Globus pallidus (tissue), 1 donor: ENCODE results near the gene RBBP5.

ENCODE experiments used
- DNase-seq: peaks from one replicate; pipeline ENCODE4 v3.0.0-alpha.2; 2015; ENCODE audit warnings: low spot score

The RBBP5 gene

GRCh38 chr1:205074084-205074483 lies 47.7 kb downstream of the RBBP5 start:
- no peak for DNase-seq

DNA sequence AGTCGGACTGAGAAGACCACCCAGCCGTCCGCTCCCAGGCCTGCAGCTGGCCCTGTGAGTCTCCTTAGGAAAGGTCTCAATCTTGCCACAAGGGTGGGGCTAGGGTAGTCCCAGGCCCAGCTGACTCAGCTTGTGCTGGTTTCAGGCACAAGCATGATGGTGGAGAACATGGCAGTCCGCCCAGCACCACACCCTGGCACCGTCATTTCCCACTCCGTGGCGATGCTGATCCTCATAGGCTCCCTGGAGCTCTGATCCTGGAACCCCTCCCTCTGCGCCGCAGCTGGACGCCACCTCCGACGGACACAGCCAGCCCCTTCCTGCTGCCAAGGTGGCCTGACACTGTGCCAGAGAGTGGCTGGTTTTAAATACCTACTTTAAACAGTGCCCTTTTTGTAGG lies 48.3 kb downstream of the RBBP5 start:
- DNase-seq, result no peak

- DNase-seq, result no peak
Observed at GRCh38 chr1:205072881-205073280, 48.9 kb downstream of the RBBP5 start.

DNA sequence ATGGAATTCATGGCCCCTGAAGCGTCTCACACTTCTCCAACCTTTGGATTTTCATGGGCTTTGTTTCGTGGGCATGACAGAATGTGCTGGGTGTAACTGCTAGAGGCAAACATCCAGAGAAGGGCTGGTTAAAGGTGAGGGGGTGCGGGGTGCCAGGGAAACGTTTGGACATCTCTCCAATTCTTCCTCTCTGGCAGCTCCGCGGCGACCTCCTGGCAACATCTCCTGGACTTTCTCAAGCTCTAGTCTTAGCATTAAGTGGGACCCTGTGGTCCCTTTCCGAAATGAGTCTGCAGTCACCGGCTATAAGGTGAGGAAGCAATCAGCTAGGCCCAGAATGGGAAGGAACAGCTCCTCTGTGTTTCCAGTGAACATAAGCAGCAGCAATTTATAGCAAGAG lies 49.5 kb downstream of the RBBP5 start:
- DNase-seq, result no peak

DNA sequence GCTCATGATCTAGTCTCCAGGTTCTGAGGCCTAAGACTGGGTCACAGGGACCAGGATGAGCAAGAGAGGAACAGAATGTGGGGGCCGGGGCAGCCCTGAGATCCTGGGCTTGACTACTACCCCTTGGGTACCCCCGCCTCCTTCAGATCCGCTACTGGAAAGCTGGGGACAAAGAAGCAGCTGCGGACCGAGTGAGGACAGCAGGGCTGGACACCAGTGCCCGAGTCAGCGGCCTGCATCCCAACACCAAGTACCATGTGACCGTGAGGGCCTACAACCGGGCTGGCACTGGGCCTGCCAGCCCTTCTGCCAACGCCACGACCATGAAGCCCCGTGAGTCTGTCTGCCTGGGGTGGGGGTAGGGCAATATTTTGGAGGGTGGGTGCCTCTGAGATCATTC lies 50.0 kb downstream of the RBBP5 start:
- peak; percentile 68 for DNase-seq

DNA sequence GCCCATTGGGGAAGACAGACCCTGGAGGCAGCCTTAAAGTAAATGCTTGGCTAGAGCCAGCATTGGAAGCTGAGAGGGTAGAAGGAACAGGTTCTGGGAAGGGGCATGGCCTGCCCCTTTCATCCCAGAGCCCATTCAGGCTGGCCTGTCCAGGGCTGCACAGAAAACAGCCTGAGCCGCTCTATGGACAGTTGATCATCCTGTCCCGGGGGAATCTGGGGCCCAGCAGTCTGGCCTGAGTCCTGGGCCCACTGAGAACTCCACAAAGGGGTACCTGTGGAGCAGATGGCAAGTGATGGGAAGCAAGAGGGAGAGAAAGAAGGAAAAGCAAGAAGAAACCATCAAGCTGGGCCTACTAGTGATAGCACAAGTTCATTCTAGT lies 50.8 kb downstream of the RBBP5 start:
- no peak for DNase-seq

DNA sequence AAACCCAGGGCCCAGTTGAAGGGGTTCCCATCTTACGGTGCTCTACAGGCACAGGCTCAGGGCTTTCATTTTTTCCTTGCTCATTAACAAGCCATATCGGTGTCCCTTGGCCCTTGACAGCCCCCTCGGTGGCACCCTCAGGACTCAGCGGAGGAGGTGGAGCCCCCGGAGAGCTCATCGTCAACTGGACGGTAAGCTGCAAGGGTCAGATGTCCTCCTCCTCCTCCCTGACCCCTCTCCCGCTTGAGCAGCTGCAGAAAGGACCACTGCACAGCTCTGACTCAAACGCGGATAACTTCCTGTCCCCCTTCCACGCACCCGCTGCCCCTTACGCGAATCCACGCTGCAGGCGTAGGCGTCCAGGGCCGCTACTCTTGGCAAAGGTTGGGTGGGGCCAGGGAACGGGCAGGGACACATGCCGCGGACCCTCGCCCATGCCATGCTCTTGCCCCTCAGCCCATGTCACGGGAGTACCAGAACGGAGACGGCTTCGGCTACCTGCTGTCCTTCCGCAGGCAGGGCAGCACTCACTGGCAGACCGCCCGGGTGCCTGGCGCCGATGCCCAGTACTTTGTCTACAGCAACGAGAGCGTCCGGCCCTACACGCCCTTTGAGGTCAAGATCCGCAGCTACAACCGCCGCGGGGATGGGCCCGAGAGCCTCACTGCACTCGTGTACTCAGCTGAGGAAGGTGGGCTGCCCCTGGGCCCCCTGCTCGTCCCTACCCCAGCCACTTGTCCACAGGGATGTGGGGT lies 52.2 kb downstream of the RBBP5 start:
- DNase-seq, result no peak

GRCh38 chr1:205068457-205069040 lies 53.2 kb downstream of the RBBP5 start:
- DNase-seq, result no peak

DNA sequence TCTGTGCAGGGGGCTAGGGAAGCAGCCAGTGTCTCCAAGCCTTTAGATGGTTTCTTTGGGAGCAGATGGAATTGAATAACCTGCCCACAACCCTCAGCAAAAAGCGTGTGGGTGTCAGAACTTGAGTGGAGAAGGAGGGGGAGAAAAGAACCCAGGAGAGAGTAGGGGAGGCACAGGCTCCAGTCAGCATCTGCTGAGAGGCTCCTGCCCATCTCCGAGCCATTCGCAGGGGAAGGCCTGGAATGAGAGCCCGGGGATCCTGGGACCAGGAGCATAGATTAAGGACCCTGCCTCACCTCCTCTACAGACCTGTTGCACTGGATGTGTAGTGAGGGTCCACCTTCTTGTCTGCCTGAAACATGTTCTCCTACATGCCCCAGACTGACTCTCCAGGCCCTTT lies 53.8 kb downstream of the RBBP5 start:
- DNase-seq, result no peak

DNA sequence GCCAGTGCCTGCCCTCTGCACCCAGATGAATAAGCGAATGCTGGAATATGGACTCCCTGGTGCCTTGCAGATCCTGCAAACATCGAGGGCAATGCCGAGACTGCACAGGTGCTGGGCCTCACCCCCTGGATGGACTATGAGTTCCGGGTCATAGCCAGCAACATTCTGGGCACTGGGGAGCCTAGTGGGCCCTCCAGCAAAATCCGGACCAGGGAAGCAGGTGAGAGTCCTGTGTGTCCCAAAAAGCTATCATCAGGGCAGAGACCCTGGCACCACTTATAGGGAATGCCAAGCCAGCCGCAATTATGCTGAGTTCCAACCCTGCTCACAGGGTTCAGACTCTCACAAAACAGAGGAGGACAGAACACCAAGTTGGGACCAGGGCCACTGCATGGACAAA lies 54.7 kb downstream of the RBBP5 start:
- no peak for DNase-seq

GRCh38 chr1:205066141-205066818 lies 55.5 kb downstream of the RBBP5 start:
- DNase-seq, result no peak

GRCh38 chr1:205065666-205066065 lies 56.1 kb downstream of the RBBP5 start:
- no peak for DNase-seq

DNA sequence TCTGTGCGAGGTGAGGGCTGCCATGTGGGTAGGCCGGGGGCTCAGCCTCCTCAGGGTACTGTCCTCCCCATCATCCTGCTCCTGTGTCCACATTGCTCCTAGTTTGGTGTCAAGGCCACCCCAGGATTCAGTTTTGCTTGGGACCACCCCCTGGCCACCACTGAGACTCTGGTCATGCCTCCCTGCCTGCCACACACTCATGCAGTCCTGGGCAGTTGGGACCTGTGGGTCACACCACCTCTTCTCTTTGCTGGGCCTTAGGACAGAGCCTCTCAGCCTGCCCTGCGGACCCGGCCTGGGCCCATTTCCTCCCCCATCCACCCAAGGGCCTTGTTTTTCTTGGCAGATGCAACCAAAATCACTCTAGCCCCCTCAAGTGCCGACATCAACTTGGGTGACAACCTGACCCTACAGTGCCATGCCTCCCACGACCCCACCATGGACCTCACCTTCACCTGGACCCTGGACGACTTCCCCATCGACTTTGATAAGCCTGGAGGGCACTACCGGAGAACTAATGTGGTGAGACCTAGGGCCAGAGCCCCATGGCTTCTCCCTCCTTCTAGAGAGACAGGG lies 56.9 kb downstream of the RBBP5 start:
- DNase-seq, result no peak

GRCh38 chr1:205064301-205064700 lies 57.5 kb downstream of the RBBP5 start:
- DNase-seq, result no peak

GRCh38 chr1:205062895-205063294 lies 58.9 kb downstream of the RBBP5 start:
- DNase-seq, result no peak

GRCh38 chr1:205062319-205062718 lies 59.5 kb downstream of the RBBP5 start:
- DNase-seq, result no peak

- DNase-seq, result peak; percentile 86
Observed at GRCh38 chr1:205061665-205062069, 60.1 kb downstream of the RBBP5 start.

DNA sequence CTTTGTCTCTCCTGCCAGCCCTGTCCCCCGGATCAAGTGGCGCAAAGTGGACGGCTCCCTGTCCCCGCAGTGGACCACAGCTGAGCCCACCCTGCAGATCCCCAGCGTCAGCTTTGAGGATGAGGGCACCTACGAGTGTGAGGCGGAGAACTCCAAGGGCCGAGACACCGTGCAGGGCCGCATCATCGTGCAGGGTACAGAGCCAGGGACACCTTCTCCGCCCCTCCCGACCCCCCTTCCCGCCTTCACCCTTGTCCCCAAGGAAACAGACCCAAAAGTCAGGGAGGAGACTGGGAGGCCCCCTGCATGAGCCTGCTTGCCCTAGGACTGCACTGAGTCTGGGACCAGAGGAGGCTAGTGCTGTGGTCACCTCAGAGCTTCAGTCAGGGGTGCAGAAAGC lies 60.6 kb downstream of the RBBP5 start:
- no peak for DNase-seq

GRCh38 chr1:205060746-205061145 lies 61.0 kb downstream of the RBBP5 start:
- no peak for DNase-seq

GRCh38 chr1:205059660-205060059 lies 62.1 kb downstream of the RBBP5 start:
- no peak for DNase-seq

- DNase-seq, result no peak
Observed at GRCh38 chr1:205058853-205059252, 62.9 kb downstream of the RBBP5 start.

DNA sequence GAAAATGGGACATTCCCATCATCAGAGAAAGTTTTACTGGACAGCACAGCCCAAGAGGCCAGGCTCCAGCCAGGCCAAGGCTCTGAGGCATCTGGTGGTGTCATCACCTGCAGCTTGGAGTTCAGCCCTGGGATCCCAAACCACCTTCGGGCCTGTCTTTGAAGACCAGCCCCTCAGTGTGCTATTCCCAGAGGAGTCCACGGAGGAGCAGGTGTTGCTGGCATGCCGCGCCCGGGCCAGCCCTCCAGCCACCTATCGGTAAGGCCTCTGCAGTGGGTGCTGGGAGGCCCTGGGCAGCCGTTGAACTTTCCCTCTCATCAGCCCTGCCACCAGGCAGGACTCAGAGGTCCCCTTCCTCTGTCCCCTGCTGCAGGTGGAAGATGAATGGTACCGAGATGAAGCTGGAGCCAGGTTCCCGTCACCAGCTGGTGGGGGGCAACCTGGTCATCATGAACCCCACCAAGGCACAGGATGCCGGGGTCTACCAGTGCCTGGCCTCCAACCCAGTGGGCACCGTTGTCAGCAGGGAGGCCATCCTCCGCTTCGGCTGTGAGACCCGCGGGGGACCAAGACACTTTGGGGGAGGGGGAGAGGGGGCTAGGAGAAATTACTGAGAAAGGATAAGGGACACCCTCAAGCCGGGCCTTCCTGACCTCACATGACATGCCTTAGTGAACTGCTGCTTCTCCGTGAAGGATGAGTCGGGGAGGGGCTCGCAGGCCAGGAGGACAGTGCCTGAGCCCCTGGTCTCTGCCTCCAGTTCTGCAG lies 63.8 kb downstream of the RBBP5 start:
- DNase-seq, result no peak
